Cardiac septum (tissue), 1 donor: ENCODE measurements around the gene PRPF19. TPM values are rescaled to one million over a fixed set of nuclear protein-coding genes. Genes with fewer than 3 reads are reported as not detected.
"Not testable (repeated sequence)": the region's sequence is repeated elsewhere in the genome, so short reads cannot be mapped to it uniquely, and the experiment has no call there.

Experiments used
- DNase-seq: peaks from one replicate; pipeline ENCODE4 v3.0.0-alpha.2; 2020; ENCODE audit warnings: low spot score
- intact Hi-C: fragments of 100-400 bp; cut with DNase I; formaldehyde crosslinking; loops from one replicate; pipeline ENCODE4 v1.14.0; 2022
- total RNA-seq: library from RNA; stranded (reverse); fragmentation: NEBNext Ultra II Directional; extraction: Animal tissue kit (Norgen Biotek cat#: 25700); gene quantifications from one replicate; pipeline ENCODE4 v1.2.1, GENCODE V29; 2021
- donor health status: DM: no; HTN: no; CAD: no.

The PRPF19 gene
- total RNA-seq, 1 donor from 2014 or later: 32.5 TPM

GRCh38 chr11:60912851-60913528, 6.6 kb upstream of the PRPF19 start:
- intact Hi-C loops: no loop called here
- DNase-seq: no peak

- DNase-seq: no peak
- intact Hi-C loops: no loop called here
Measured at GRCh38 chr11:60912223-60912850, 6.0 kb upstream of the PRPF19 start.

DNA sequence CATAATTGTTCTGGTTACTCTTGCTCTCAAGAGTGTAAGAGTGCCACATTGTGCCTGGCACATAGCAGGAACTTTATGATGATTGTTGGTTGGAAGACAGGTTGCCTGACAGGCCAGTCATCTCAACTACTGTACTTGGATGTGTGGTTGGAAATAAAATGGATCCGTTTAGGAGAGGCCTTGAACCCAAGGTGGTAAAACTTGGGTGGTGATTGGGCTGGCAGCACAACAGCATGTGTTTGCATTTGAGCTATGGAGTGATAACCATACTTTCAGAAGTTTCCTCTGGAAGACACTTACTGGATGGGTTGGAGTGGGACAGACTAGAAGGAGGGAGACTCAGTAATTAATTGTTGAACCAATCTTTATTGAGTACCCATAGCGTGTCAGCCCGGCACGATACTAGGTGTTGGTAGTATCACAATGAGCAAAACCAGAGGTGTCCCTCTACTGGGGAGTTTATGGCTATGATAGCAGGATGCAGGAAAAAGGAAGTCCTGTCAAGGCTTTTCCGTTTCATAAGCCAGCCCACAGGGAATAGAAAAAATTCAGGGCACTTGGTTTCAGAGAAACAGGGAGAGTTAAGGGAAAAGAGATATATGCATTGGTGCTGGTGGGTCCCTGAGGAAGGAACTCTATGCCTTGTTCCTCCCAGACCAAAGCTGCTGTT, 4.5 kb upstream of the PRPF19 start:
- DNase-seq: no peak
- intact Hi-C loops: no loop called here

GRCh38 chr11:60910281-60910687, 3.9 kb upstream of the PRPF19 start:
- no peak for DNase-seq
- intact Hi-C loops: no loop called here

DNA sequence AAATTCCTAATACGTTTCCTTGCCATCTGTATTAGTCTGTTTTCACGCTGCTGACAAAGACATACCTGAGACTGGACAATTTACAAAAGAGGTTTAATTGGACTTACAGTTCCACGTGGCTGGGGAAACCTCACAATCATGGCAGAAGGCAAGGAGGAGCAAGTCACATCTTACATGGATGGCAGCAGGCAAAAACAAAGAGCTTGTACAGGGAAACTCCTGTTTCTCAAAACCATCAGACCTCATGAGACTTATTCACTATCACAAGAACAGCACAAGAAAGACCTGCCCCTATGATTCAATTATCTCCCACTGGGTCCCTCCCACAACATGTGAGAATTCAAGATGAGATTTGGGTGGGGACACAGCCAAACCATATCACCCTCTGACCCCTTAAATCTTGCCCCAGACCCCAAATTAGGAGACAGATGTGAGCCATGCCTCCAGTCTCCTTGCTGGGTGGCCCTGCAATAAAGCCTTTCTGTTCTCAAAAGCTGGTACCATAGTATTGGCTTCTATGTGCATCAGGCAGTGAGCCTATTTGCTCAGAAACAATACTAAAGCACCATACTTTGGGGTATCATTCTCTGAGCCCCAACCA, 3.4 kb upstream of the PRPF19 start:
- intact Hi-C loops: loop anchor here (5.0 kb wide), 1 partner anchor 67 kb away; the partner anchor contains the start of gene CCDC86
- not testable (repeated sequence) for DNase-seq

DNA sequence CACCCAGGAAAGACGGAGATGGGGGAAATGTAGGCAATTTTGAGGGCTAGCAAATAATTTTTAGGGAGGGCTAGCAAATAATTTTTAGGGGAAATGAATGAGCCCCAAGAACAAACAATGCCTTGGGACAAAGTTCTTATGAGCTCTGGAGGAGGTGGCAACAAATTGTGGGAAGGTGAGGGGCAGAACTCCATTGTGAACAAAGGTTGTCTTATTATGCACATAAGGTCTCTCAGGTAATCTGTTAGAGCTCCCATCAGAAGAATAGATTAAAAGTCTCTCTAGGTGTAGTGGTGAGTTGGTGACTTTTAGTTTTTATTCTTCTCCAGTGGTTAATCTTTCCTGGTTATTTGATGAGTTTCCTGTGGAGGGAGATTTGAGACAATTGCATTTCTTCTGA, 2.4 kb upstream of the PRPF19 start:
- intact Hi-C loops: loop anchor here (5.0 kb wide), 1 partner anchor 67 kb away; the partner anchor contains the start of gene CCDC86
- no peak for DNase-seq

GRCh38 chr11:60905551-60906113, 753 bp downstream of the PRPF19 start:
- no peak for DNase-seq
- intact Hi-C loops: loop anchor here (5.0 kb wide), 1 partner anchor 63 kb away; the partner anchor contains the start of gene CCDC86

DNA sequence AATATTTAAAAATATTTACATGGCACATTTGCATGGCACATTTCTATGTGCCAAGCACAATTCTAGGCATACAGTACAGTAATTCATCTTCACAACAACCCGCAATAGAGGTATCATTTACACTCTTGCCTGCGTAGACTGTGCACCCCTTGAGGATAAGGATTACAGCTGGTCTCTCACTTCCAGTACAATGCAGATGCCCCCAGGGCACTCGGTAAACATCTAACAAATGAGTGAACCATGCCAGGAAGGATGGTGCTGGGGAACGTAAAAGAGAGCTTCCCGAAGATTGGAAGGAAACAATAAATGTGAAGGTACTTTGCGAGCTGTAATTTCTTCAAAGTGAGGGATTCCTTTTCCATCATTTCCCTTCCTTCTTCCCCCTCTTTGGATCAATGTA, 1.3 kb downstream of the PRPF19 start:
- DNase-seq: no peak
- intact Hi-C loops: loop anchor here (5.0 kb wide), 1 partner anchor 63 kb away; the partner anchor contains the start of gene CCDC86

- no peak for DNase-seq
- intact Hi-C loops: no loop called here
Measured at GRCh38 chr11:60902625-60903024, 3.8 kb downstream of the PRPF19 start.

GRCh38 chr11:60900673-60901404, 5.5 kb downstream of the PRPF19 start:
- intact Hi-C loops: no loop called here
- DNase-seq: no peak

- intact Hi-C loops: loop anchor here (2.0 to 5.0 kb wide), 2 partner anchors 69 to 118 kb away; no protein-coding TSS in a partner anchor
- DNase-seq: no peak
Measured at GRCh38 chr11:60899977-60900376, 6.4 kb downstream of the PRPF19 start.

- intact Hi-C loops: loop anchor here (2.0 to 5.0 kb wide), 2 partner anchors 68 to 117 kb away; no protein-coding TSS in a partner anchor
- no peak for DNase-seq
Measured at GRCh38 chr11:60899046-60899936, 7.1 kb downstream of the PRPF19 start.

- intact Hi-C loops: loop anchor here (5.0 kb wide), 1 partner anchor 115 kb away; no protein-coding TSS in a partner anchor
- no peak for DNase-seq
Measured at GRCh38 chr11:60897496-60897895, 8.9 kb downstream of the PRPF19 start.

DNA sequence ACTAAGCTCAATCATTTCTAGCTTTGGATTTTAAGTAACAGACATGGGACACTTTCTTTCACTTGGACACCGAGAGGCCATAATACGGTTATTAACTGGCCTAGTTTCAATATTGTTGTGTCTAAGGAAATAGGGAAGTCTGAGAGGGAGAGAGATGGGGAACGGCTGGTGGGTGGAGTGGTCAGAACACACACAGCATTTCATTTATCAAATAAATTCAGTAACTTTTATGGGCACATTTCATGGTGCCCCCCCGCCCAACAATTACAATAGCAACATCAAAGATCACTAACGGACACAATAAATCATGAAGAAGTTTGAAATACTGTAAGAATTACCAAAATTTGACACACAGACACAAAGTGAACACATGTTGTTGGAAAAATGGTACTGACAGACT, 10.7 kb downstream of the PRPF19 start:
- no peak for DNase-seq
- intact Hi-C loops: loop anchor here (5.0 kb wide), 1 partner anchor 113 kb away; no protein-coding TSS in a partner anchor

GRCh38 chr11:60891103-60891741, 15.2 kb downstream of the PRPF19 start:
- intact Hi-C loops: no loop called here
- DNase-seq: no peak

- no peak for DNase-seq
- intact Hi-C loops: no loop called here
Measured at GRCh38 chr11:60890696-60891095, 15.7 kb downstream of the PRPF19 start.

DNA sequence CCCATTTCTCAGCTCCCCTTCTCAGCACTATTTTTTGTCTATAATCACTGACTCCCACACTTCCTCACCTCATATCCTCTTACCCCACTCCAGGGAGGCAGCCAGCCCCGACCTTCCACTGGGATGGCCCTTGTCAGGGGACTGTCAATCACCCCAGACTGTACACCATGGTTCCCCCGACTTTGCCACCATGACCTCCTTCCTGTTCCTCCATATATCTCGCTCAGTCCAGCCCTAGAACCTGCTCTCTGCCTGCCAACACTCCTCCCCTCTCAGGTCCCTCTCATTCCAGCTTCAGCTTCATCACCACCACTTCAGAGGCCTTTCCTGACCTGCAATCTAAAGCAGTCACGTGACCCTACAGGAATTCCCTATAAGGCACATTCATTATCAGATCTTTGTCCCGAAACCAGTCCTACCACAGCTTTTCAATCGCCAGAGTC, 16.5 kb downstream of the PRPF19 start:
- intact Hi-C loops: loop anchor here (5.0 kb wide), 1 partner anchor 113 kb away; no protein-coding TSS in a partner anchor
- DNase-seq: no peak
